Measurements from ENCODE around the gene GTF3C5. TPM values are rescaled to one million over a fixed set of nuclear protein-coding genes. Genes with fewer than 3 reads are reported as not detected.

Gene GTF3C5
- total RNA-seq, 1 donor from 2014 or later, result 25.9 TPM

DNA sequence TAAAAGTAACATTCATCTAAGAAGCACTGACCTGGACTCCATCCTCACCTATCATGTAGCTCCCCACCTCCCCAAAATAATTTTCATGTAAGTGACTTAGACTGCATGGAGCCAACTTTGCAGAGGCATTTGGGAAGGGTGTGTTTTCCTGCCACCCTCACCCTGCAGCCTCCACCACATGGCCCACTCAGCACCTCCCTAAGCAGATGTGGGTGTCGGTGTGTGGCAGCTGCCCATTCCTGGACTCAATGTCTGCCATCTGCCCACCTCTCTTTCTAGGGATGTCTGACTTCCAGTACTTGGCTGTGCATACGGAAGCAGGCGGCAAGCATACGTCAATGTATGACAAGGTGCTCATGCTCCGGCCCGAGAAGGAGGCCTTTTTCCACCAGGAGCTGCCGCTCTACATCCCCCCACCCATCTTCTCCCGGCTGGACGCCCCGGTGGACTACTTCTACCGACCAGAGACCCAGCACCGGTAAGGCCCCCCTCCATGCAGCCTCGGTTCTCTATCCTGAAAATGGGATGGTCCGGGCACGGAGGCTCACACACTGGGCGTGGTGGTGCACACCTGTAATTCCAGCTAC lies 12.7 kb downstream of the GTF3C5 start:
- TF ChIP-seq, protein P1, sequence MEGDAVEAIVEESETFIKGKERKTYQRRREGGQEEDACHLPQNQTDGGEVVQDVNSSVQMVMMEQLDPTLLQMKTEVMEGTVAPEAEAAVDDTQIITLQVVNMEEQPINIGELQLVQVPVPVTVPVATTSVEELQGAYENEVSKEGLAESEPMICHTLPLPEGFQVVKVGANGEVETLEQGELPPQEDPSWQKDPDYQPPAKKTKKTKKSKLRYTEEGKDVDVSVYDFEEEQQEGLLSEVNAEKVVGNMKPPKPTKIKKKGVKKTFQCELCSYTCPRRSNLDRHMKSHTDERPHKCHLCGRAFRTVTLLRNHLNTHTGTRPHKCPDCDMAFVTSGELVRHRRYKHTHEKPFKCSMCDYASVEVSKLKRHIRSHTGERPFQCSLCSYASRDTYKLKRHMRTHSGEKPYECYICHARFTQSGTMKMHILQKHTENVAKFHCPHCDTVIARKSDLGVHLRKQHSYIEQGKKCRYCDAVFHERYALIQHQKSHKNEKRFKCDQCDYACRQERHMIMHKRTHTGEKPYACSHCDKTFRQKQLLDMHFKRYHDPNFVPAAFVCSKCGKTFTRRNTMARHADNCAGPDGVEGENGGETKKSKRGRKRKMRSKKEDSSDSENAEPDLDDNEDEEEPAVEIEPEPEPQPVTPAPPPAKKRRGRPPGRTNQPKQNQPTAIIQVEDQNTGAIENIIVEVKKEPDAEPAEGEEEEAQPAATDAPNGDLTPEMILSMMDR (IDR thresholded peaks at IDR 0.05), result no peak
- no peak for DNase-seq (ENCODE audit: low spot score in 2 of 2)
- no peaks in the 10 kb centered on the region for H3K9me3 ChIP-seq
- H3K27me3 ChIP-seq, result no peaks in the 10 kb centered on the region
- no peak overlapping the region for H3K4me3 ChIP-seq
- no peaks in the 10 kb centered on the region for H3K4me1 ChIP-seq
- peaks cover 58 to 59% of the 10 kb centered on the region in 2 donors for H3K36me3 ChIP-seq
- intact Hi-C loops (cut with DNase I), result no loop called here
- no peak overlapping the region for H3K27ac ChIP-seq

DNA sequence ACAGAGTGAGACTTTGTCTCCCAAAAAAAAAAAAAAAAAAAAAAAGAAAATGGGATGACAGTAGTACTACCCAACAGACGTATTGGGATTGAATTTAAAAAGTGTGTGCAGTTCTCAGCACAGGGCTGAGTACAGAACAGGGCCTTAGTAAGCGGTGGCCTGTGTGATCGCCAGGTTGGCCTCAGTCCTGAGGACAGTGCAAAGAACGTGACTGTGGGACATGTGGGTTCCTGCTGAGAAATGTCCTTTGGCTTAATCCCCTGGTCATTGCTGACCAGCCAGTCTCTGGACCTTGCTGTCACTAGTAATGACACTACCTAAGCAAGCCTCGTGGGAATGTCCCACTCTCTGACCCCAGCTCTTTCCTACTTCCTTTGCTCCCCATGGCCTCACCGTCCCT lies 13.3 kb downstream of the GTF3C5 start:
- TF ChIP-seq, protein P1 (IDR thresholded peaks at IDR 0.05), result no peak
- intact Hi-C loops (cut with DNase I), result no loop called here
- Histone ChIP-seq H3K36me3 (peaks cover 64 to 65% of the 10 kb centered on the region in 2 donors), H3K9me3 (no peaks in the 10 kb centered on the region), H3K27me3 (no peaks in the 10 kb centered on the region), H3K4me1 (no peaks in the 10 kb centered on the region), H3K4me3 (no peak overlapping the region), H3K27ac (no peak overlapping the region)
- no peak for DNase-seq (ENCODE audit: low spot score in 2 of 2)

DNA sequence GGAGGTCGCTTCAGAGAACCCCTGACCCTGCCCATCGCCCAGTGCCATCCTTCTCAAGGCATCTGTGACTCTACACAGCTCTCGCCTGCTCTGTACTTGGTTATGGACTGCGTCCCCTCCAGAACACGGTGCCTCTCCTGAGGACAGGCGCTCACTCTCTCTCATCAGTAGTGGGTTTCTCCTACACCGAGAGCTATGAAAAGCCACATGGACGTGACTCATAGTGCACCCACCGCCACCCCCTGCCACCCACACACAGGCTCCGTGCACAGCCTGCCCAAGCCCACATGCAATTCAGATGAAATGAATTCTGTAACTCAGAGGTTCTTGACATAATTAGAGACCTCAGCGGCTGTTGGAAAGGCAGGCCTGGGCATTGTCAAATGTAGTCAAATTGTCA lies 13.9 kb downstream of the GTF3C5 start:
- Histone ChIP-seq H3K36me3 (peaks cover 70% of the 10 kb centered on the region in 2 donors), H3K27ac (no peak overlapping the region), H3K27me3 (no peaks in the 10 kb centered on the region), H3K9me3 (no peaks in the 10 kb centered on the region), H3K4me3 (no peak overlapping the region), H3K4me1 (no peaks in the 10 kb centered on the region)
- TF ChIP-seq, protein P1 (IDR thresholded peaks at IDR 0.05), result no peak
- no peak for DNase-seq (ENCODE audit: low spot score in 2 of 2)
- intact Hi-C loops (cut with DNase I), result no loop called here

DNA sequence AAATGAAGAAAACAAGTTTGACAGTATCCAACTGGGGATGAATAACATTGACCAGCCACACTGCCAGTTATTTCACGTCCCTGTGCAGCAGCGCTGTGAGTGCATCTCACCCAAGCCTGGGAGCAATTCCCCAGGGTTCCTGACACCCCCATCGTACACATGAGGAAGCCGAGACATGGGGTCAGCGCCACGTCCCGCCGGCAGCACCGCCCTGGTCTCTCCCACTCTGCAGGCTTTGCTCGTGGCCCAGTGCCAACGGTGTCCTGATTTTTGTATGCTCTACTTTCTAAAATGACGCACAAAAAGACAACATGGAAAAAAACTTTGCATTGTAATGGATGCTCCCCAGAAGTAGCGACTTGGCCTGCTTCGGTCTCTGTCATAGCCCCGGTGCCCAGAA lies 14.3 kb downstream of the GTF3C5 start:
- no peaks in the 10 kb centered on the region for H3K4me1 ChIP-seq
- peaks cover 72 to 74% of the 10 kb centered on the region in 2 donors for H3K36me3 ChIP-seq

DNA sequence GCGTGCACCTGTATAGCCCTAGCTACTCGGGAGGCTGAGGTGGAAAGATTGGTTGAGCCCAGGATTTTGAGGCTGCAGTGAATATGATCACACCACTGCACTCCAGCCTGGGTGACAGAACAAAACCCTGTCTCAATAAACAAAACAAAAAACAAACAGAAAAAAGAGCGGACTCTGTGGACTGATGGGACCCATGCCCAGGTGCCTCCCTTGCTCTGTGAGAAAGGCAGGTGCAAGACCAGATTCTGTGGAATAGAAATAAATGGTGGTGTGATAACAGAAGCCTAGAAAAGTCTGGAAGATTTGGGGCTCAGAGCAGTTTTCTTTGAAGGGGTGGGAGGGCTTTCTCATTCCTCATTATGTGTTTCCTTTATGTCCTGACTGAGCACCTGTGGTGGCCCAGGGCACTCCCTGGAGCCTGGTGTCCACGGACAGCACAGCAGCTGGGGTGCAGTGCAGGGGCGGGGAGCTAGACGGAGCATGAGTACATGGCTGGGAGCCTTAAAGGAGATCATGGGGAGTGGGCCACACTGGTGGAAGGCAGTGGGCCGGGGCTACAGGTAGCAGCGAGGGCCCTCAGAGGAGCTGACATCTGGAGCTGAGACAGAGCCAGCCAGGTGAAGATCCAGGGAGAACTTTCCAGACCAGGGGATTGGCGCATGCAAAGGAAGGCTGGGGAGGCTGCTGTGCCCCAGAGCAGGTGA lies 15.6 kb downstream of the GTF3C5 start:
- no peak overlapping the region for H3K27ac ChIP-seq
- no peaks in the 10 kb centered on the region for H3K9me3 ChIP-seq

More for the DNA sequence above, 14.3 kb downstream of the GTF3C5 start:
- intact Hi-C loops (cut with DNase I), result no loop called here
- Histone ChIP-seq H3K9me3 (no peaks in the 10 kb centered on the region), H3K27me3 (no peaks in the 10 kb centered on the region), H3K27ac (no peak overlapping the region), H3K4me3 (no peak overlapping the region)
- TF ChIP-seq, protein P1 (IDR thresholded peaks at IDR 0.05), result no peak
- peak in 1 of 2 donors; percentile 45 for DNase-seq (ENCODE audit: low spot score in 2 of 2)

More for the DNA sequence above, 15.6 kb downstream of the GTF3C5 start:
- TF ChIP-seq, protein P1 (IDR thresholded peaks at IDR 0.05), result no peak
- Histone ChIP-seq H3K27me3 (no peaks in the 10 kb centered on the region), H3K36me3 (peaks cover 82 to 86% of the 10 kb centered on the region in 2 donors), H3K4me3 (no peak overlapping the region), H3K4me1 (no peaks in the 10 kb centered on the region)
- DNase-seq (ENCODE audit: low spot score in 2 of 2), result peak in 1 of 2 donors; percentile 37
- intact Hi-C loops (cut with DNase I), result no loop called here

Measured in ascending aorta (tissue), 2 donors.